K562 (cell line): ENCODE data around the gene HNRNPH3. TPM values are rescaled to one million over a fixed set of nuclear protein-coding genes. Genes with fewer than 3 reads are reported as not detected.

ENCODE experiments used
- BCOR ChIP-seq: fragments of 450-650 bp; IDR thresholded peaks from 2 replicates; pipeline ENCODE4 v1.6.1; 2016
- CBFB ChIP-seq: sonication (generic); formaldehyde crosslinking; IDR thresholded peaks from 2 replicates; pipeline ENCODE4 v1.4.0; 2020; ENCODE audit warnings: mild to moderate bottlenecking, missing genetic modification reagents
- DEAF1 ChIP-seq: fragments of 450-650 bp; formaldehyde crosslinking; IDR thresholded peaks from 2 replicates; pipeline ENCODE4 v1.4.0; 2020; ENCODE audit warnings: mild to moderate bottlenecking, moderate library complexity
- EGR1 ChIP-seq: fragments of 450-650 bp; conservative IDR thresholded peaks from 2 replicates; pipeline ENCODE4 v1.6.1; 2017; ENCODE audit warnings: mild to moderate bottlenecking
- ELF4 ChIP-seq: fragments of 450-650 bp; formaldehyde crosslinking; IDR thresholded peaks from 2 replicates; pipeline ENCODE4 v1.4.0; 2022; ENCODE audit warnings: missing genetic modification characterization
- HDAC1 ChIP-seq, 2 experiments: fragments of 450-650 bp; IDR thresholded peaks; 2 replicates each; pipeline ENCODE4 v1.6.1; 2016 to 2017; ENCODE audit warnings: inconsistent platforms in 1 of 2, mild to moderate bottlenecking in 1 of 2, moderate library complexity in 1 of 2
- HDAC2 ChIP-seq: fragments of 450-650 bp; IDR thresholded peaks from 2 replicates; pipeline ENCODE4 v1.6.1; 2016; ENCODE audit warnings: mild to moderate bottlenecking
- HDAC6 ChIP-seq: IDR thresholded peaks from 2 replicates; pipeline ENCODE4 v1.6.1; 2012; ENCODE audit warnings: low read depth, mild to moderate bottlenecking, control low read depth, inconsistent platforms, low read length, moderate library complexity
- KDM5B ChIP-seq: fragments of 200-600 bp; sonication (generic); IDR thresholded peaks from 2 replicates; pipeline ENCODE4 v1.6.1; 2012; ENCODE audit warnings: low read depth, mild to moderate bottlenecking, moderate library complexity, low read length, control low read depth, inconsistent platforms; ENCODE audit not compliant: insufficient replicate concordance
- PML ChIP-seq: IDR thresholded peaks from 2 replicates; pipeline ENCODE4 v1.6.1; 2012; ENCODE audit warnings: low read length, inconsistent platforms
- SMAD4 ChIP-seq: fragments of 250-450 bp; sonication (Bioruptor Pico); conservative IDR thresholded peaks from 2 replicates; pipeline ENCODE4 v1.8.0; 2021; ENCODE audit warnings: inconsistent platforms, mild to moderate bottlenecking, moderate library complexity
- SNIP1 ChIP-seq: fragments of 450-650 bp; IDR thresholded peaks from 2 replicates; pipeline ENCODE4 v1.7.1; 2017; ENCODE audit warnings: low read depth, mild to moderate bottlenecking
- XRCC4 ChIP-seq: IDR thresholded peaks from one replicate; pipeline ENCODE4 v1.6.1; 2011; ENCODE audit not compliant: insufficient read depth, insufficient read length; ENCODE audit errors: extremely low read depth
- ZBTB9 ChIP-seq: fragments of 450-650 bp; formaldehyde crosslinking; IDR thresholded peaks from 2 replicates; pipeline ENCODE4 v1.4.0; 2020; ENCODE audit warnings: mild to moderate bottlenecking, moderate library complexity
- ZFP91 ChIP-seq: sonication (generic); formaldehyde crosslinking; IDR thresholded peaks from 2 replicates; pipeline ENCODE4 v1.8.0; 2022; ENCODE audit warnings: mild to moderate bottlenecking, missing genetic modification reagents
- ZNF121 ChIP-seq: sonication (generic); formaldehyde crosslinking; conservative IDR thresholded peaks from 2 replicates; pipeline ENCODE4 v1.8.0; 2022; ENCODE audit warnings: missing genetic modification reagents
- ZNF778 ChIP-seq: fragments of 450-650 bp; formaldehyde crosslinking; IDR thresholded peaks from 2 replicates; pipeline ENCODE4 v1.4.0; 2020; ENCODE audit warnings: mild to moderate bottlenecking, moderate library complexity
- ZZZ3 ChIP-seq: fragments of 450-650 bp; IDR thresholded peaks from 2 replicates; pipeline ENCODE4 v1.6.1; 2016; ENCODE audit warnings: antibody characterized with exemption, mild to moderate bottlenecking, moderate library complexity
- polyA plus RNA-seq, 8 experiments: library from polyadenylated mRNA; depleted of rRNA in 4 of 8; stranded (reverse) in 5 of 8; unstranded in 3 of 8; fragments of >200 nt; fragmentation: Nextera tagmentation in 2 of 8; fragmentation: Illumina TruSeq in 1 of 8; extraction: Ambion mirVana in 2 of 8; extraction: Trizol in 1 of 8; gene quantifications; 2 replicates each; pipeline versions ENCODE4 v1.2.1 to v1.2.3, GENCODE V29; 2011 to 2014; ENCODE audit warnings: inconsistent platforms in 1 of 8, missing spikeins in 1 of 8
- total RNA-seq, 7 experiments: library from RNA; depleted of rRNA in 6 of 7; stranded (reverse); fragments of >200 nt in 6 of 7; fragmentation: Illumina TruSeq in 2 of 7; extraction: Trizol in 2 of 7; gene quantifications; 2 replicates each; pipeline versions ENCODE4 v1.2.1 to v1.2.3, GENCODE V29; 2011 to 2021; ENCODE audit warnings: low replicate concordance in 1 of 7
- TF ChIP-seq, protein P1 (sequence below): sonication (generic); formaldehyde crosslinking; IDR thresholded peaks from 2 replicates; pipeline ENCODE4 v1.8.1; 2023; ENCODE audit warnings: missing genetic modification reagents, mild to moderate bottlenecking, borderline replicate concordance

Gene HNRNPH3
- total and polyA plus RNA-seq, 9 of the 15 experiments (the other 6 are each of a cell fraction or from before 2014, with no cell fraction given), result 52.8 to 562 (median 152) TPM

- TF ChIP-seq ZFP91 (no peak; the same call in 1 of the 2 replicates), DEAF1 (0 out of 2 replicates have a peak, but pooled peaks have one; percentile 30), ELF4 (CRISPR knock-in tag) (peak; percentile 87), HDAC2 (peak; percentile 84; the same call in 1 of the 2 replicates), ZBTB9 (CRISPR knock-in tag) (peak; percentile 91), PML (peak; percentile 84), SMAD4 (peak; percentile 86), HDAC6 (no peak), ZZZ3 (no peak), EGR1 (peak; percentile 44; the same call in 1 of the 2 replicates), BCOR (peak; percentile 73; the same call in 1 of the 2 replicates), CBFB (CRISPR knock-in tag) (no peak), KDM5B (peak; percentile 93), SNIP1 (no peak), ZNF121 (CRISPR knock-in tag) (no peak), XRCC4 (no peak), ZNF778 (CRISPR knock-in tag) (no peak), HDAC1 (IDR thresholded peaks at IDR 0.05) (peak in 1 of 2 experiments; percentile 84; a peak in 2 of 4 replicates)
- TF ChIP-seq, protein P1, sequence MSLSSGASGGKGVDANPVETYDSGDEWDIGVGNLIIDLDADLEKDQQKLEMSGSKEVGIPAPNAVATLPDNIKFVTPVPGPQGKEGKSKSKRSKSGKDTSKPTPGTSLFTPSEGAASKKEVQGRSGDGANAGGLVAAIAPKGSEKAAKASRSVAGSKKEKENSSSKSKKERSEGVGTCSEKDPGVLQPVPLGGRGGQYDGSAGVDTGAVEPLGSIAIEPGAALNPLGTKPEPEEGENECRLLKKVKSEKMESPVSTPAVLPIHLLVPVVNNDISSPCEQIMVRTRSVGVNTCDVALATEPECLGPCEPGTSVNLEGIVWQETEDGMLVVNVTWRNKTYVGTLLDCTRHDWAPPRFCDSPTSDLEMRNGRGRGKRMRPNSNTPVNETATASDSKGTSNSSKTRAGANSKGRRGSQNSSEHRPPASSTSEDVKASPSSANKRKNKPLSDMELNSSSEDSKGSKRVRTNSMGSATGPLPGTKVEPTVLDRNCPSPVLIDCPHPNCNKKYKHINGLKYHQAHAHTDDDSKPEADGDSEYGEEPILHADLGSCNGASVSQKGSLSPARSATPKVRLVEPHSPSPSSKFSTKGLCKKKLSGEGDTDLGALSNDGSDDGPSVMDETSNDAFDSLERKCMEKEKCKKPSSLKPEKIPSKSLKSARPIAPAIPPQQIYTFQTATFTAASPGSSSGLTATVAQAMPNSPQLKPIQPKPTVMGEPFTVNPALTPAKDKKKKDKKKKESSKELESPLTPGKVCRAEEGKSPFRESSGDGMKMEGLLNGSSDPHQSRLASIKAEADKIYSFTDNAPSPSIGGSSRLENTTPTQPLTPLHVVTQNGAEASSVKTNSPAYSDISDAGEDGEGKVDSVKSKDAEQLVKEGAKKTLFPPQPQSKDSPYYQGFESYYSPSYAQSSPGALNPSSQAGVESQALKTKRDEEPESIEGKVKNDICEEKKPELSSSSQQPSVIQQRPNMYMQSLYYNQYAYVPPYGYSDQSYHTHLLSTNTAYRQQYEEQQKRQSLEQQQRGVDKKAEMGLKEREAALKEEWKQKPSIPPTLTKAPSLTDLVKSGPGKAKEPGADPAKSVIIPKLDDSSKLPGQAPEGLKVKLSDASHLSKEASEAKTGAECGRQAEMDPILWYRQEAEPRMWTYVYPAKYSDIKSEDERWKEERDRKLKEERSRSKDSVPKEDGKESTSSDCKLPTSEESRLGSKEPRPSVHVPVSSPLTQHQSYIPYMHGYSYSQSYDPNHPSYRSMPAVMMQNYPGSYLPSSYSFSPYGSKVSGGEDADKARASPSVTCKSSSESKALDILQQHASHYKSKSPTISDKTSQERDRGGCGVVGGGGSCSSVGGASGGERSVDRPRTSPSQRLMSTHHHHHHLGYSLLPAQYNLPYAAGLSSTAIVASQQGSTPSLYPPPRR (CRISPR knock-in tag), result peak; percentile 94
These were observed 594 bp downstream of the HNRNPH3 start, which contains the start of gene PBLD (continued) for GRCh38 chr10:68332259-68333057.
